ENCODE measurements around the gene SORCS2. TPM values are rescaled to one million over a fixed set of nuclear protein-coding genes. Genes with fewer than 3 reads are reported as not detected.

The SORCS2 gene
- total RNA-seq, 1 experiment from 2014 or later, result not detected

GRCh38 chr4:7154351-7154981, 37.9 kb upstream of the SORCS2 start:
- Mint-ChIP-seq H3K27me3 (ENCODE audit: insufficient read depth, unreplicated experiment) (peaks cover 11% of the 10 kb centered on the region), H3K4me3 (ENCODE audit: unreplicated experiment) (no peak overlapping the region), H3K27ac (ENCODE audit: low read depth, unreplicated experiment) (no peak overlapping the region), H3K9me3 (ENCODE audit: unreplicated experiment) (no peaks in the 10 kb centered on the region), H3K4me1 (ENCODE audit: insufficient read depth, unreplicated experiment) (peaks cover 11% of the 10 kb centered on the region), H3K36me3 (ENCODE audit: insufficient read depth, unreplicated experiment) (no peaks in the 10 kb centered on the region)
- ChIA-PET POLR2A (no interaction called here), CTCF (no interaction called here)
- no peak for TF ChIP-seq CTCF (IDR thresholded peaks at IDR 0.05; ENCODE audit: unreplicated experiment)
- no peak for DNase-seq (ENCODE audit: unreplicated experiment)
- intact Hi-C loops (cut with micrococcal nuclease), result no loop called here
- no TSS peak for BruUV-seq (replicated peaks)

GRCh38 chr4:7155590-7156071, 36.7 kb upstream of the SORCS2 start:
- Mint-ChIP-seq H3K27me3 (ENCODE audit: insufficient read depth, unreplicated experiment) (peaks cover 11% of the 10 kb centered on the region), H3K4me3 (ENCODE audit: unreplicated experiment) (peak overlapping the region; percentile 41), H3K36me3 (ENCODE audit: insufficient read depth, unreplicated experiment) (no peaks in the 10 kb centered on the region), H3K9me3 (ENCODE audit: unreplicated experiment) (no peaks in the 10 kb centered on the region), H3K27ac (ENCODE audit: low read depth, unreplicated experiment) (no peak overlapping the region), H3K4me1 (ENCODE audit: insufficient read depth, unreplicated experiment) (peaks cover 11% of the 10 kb centered on the region)
- DNase-seq (ENCODE audit: unreplicated experiment), result peak; percentile 18
- no peak for TF ChIP-seq CTCF (IDR thresholded peaks at IDR 0.05; ENCODE audit: unreplicated experiment)
- ChIA-PET POLR2A (no interaction called here), CTCF (interaction anchor here (0.6 to 0.7 kb wide), 2 partner anchors 459 to 506 kb away, joined by 3 read pairs; no protein-coding TSS in a partner anchor)
- BruUV-seq (replicated peaks), result no TSS peak
- intact Hi-C loops (cut with micrococcal nuclease), result no loop called here

- no peak for TF ChIP-seq CTCF (IDR thresholded peaks at IDR 0.05; ENCODE audit: unreplicated experiment)
- no peak for DNase-seq (ENCODE audit: unreplicated experiment)
- H3K4me3 Mint-ChIP-seq (ENCODE audit: unreplicated experiment), result no peak overlapping the region
- H3K4me1 Mint-ChIP-seq (ENCODE audit: insufficient read depth, unreplicated experiment), result peaks cover 11% of the 10 kb centered on the region
- BruUV-seq (replicated peaks), result no TSS peak
- peaks cover 11% of the 10 kb centered on the region for H3K27me3 Mint-ChIP-seq (ENCODE audit: insufficient read depth, unreplicated experiment)
- no peaks in the 10 kb centered on the region for H3K9me3 Mint-ChIP-seq (ENCODE audit: unreplicated experiment)
- ChIA-PET POLR2A (no interaction called here), CTCF (interaction anchor here (0.6 to 1.0 kb wide), 6 partner anchors 11 to 930 kb away, joined by 3 to 8 read pairs (median 3); no protein-coding TSS in a partner anchor)
- intact Hi-C loops (cut with micrococcal nuclease), result no loop called here
- H3K27ac Mint-ChIP-seq (ENCODE audit: low read depth, unreplicated experiment), result no peak overlapping the region
- no peaks in the 10 kb centered on the region for H3K36me3 Mint-ChIP-seq (ENCODE audit: insufficient read depth, unreplicated experiment)
Measured at GRCh38 chr4:7156328-7156727, 36.0 kb upstream of the SORCS2 start.

GRCh38 chr4:7156761-7157488, 35.4 kb upstream of the SORCS2 start:
- ChIA-PET POLR2A (no interaction called here), CTCF (interaction anchor here (0.6 to 1.3 kb wide), 9 partner anchors 9 to 930 kb away, joined by 3 to 8 read pairs (median 3); no protein-coding TSS in a partner anchor)
- TF ChIP-seq CTCF (IDR thresholded peaks at IDR 0.05; ENCODE audit: unreplicated experiment), result no peak
- intact Hi-C loops (cut with micrococcal nuclease), result no loop called here
- peaks cover 11% of the 10 kb centered on the region for H3K4me1 Mint-ChIP-seq (ENCODE audit: insufficient read depth, unreplicated experiment)
- H3K27me3 Mint-ChIP-seq (ENCODE audit: insufficient read depth, unreplicated experiment), result peaks cover 11% of the 10 kb centered on the region
- H3K36me3 Mint-ChIP-seq (ENCODE audit: insufficient read depth, unreplicated experiment), result no peaks in the 10 kb centered on the region
- no peak for DNase-seq (ENCODE audit: unreplicated experiment)
- no TSS peak for BruUV-seq (replicated peaks)
- H3K27ac Mint-ChIP-seq (ENCODE audit: low read depth, unreplicated experiment), result no peak overlapping the region
- no peak overlapping the region for H3K4me3 Mint-ChIP-seq (ENCODE audit: unreplicated experiment)
- H3K9me3 Mint-ChIP-seq (ENCODE audit: unreplicated experiment), result no peaks in the 10 kb centered on the region

Data from MCF 10A (cell line).